Stimulated activated effector memory CD8-positive, alpha-beta T cell treated with anti-CD3 and anti-CD28 coated beads, Interleukin-12 subunit alpha, Interleukin-12 subunit beta, amount 100 ng/mL, for 72 hours (primary cell): ENCODE results near the gene GGNBP2.

Source experiments
- ATAC-seq: fragments of 150-1000 bp; cut with Tn5 transposase; 2 replicates; pipeline ENCODE4 v1.10.0; 2021
- DNase-seq, 2 donors: peaks; one replicate each; pipeline ENCODE4 v3.0.0; 2021 to 2022; ENCODE audit warnings: low spot score in 2 of 2
- H3K27ac Mint-ChIP-seq: one replicate; pipeline ENCODE4 v1.8.0; 2022; ENCODE audit warnings: mild to moderate bottlenecking, mixed read lengths
- H3K36me3 Mint-ChIP-seq: one replicate; pipeline ENCODE4 v1.8.0; 2022; ENCODE audit warnings: mild to moderate bottlenecking, mixed read lengths
- H3K4me1 Mint-ChIP-seq: one replicate; pipeline ENCODE4 v1.8.0; 2022; ENCODE audit warnings: mixed read lengths
- H3K4me3 Mint-ChIP-seq: one replicate; pipeline ENCODE4 v1.8.0; 2022; ENCODE audit warnings: mild to moderate bottlenecking, mixed read lengths
- H3K9me3 Mint-ChIP-seq: one replicate; pipeline ENCODE4 v1.8.0; 2022; ENCODE audit warnings: mixed read lengths

The GGNBP2 gene

DNA sequence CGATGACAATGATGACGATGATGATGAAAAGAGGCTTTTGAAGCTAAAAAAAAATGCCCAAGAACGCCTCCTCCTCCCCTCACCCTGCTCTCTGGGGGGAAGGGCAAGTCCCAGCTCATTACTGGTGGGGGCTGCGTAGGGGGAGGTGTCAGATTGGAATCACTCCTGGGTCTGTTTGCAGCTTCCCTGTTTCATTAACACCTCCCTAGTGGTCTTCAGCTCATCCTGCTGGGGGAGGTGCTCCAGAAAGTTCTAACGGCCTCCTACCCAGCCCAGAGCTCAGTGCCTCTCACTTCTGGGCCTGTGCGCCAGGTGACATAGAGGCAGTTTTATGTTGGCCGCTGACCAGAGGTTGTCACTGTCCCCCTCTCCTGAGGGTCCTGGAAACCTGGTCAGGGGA lies 69.4 kb downstream of the GGNBP2 start:
- H3K9me3 Mint-ChIP-seq, result no peaks in the 10 kb centered on the region
- ATAC-seq (no peak), DNase-seq (no peak)
- peaks cover 11% of the 10 kb centered on the region for H3K4me1 Mint-ChIP-seq
- H3K4me3 Mint-ChIP-seq, result no peak overlapping the region
- H3K36me3 Mint-ChIP-seq, result no peaks in the 10 kb centered on the region
- H3K27ac Mint-ChIP-seq, result no peak overlapping the region

DNA sequence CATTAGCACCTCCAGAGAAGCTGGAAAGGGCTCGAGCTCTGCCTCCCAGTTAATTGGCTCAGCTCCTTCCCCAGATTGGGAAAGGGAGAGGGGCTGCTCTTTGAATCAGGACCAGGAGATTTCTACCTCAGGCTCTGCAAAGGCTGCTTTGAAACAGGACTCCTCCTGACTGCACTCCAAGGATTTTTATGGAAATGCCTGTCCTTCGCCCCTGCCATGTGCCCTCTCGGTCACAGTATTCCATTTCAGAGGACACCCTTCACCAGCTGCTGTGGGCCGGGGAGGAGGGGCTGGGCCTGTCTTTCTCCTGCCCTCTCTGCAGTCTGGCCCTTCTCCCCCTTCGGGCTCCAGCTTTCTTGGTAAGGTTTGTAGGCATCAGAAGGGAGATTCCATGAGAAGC lies 70.2 kb downstream of the GGNBP2 start:
- H3K4me3 Mint-ChIP-seq, result no peak overlapping the region
- H3K36me3 Mint-ChIP-seq, result no peaks in the 10 kb centered on the region
- peaks cover 11% of the 10 kb centered on the region for H3K4me1 Mint-ChIP-seq
- DNase-seq (no peak), ATAC-seq (no peak)
- H3K27ac Mint-ChIP-seq, result no peak overlapping the region
- H3K9me3 Mint-ChIP-seq, result no peaks in the 10 kb centered on the region

GRCh38 chr17:36616061-36617029 lies 71.6 kb downstream of the GGNBP2 start:
- no peak overlapping the region for H3K27ac Mint-ChIP-seq
- no peak for DNase-seq

GRCh38 chr17:36617773-36618172 lies 73.1 kb downstream of the GGNBP2 start:
- Mint-ChIP-seq H3K9me3 (no peaks in the 10 kb centered on the region), H3K4me1 (peaks cover 11% of the 10 kb centered on the region), H3K27ac (no peak overlapping the region), H3K36me3 (no peaks in the 10 kb centered on the region), H3K4me3 (no peak overlapping the region)
- no peak for DNase-seq
- no peak for ATAC-seq

More at GRCh38 chr17:36616061-36617029, 71.6 kb downstream of the GGNBP2 start:
- no peak for ATAC-seq
- H3K36me3 Mint-ChIP-seq, result no peaks in the 10 kb centered on the region
- H3K4me3 Mint-ChIP-seq, result no peak overlapping the region
- no peaks in the 10 kb centered on the region for H3K9me3 Mint-ChIP-seq
- peaks cover 11% of the 10 kb centered on the region for H3K4me1 Mint-ChIP-seq

GRCh38 chr17:36623281-36623680 lies 78.6 kb downstream of the GGNBP2 start:
- H3K27ac Mint-ChIP-seq, result no peak overlapping the region
- ATAC-seq, result no peak
- no peaks in the 10 kb centered on the region for H3K36me3 Mint-ChIP-seq
- H3K4me1 Mint-ChIP-seq, result no peaks in the 10 kb centered on the region
- no peak for DNase-seq
- H3K4me3 Mint-ChIP-seq, result no peak overlapping the region
- H3K9me3 Mint-ChIP-seq, result no peaks in the 10 kb centered on the region

- H3K36me3 Mint-ChIP-seq, result no peaks in the 10 kb centered on the region
- no peaks in the 10 kb centered on the region for H3K9me3 Mint-ChIP-seq
- no peaks in the 10 kb centered on the region for H3K4me1 Mint-ChIP-seq
- no peak overlapping the region for H3K4me3 Mint-ChIP-seq
- ATAC-seq, result no peak
- peak overlapping the region; percentile 9 for H3K27ac Mint-ChIP-seq
- DNase-seq, result no peak
Observed at GRCh38 chr17:36625188-36625587, 80.5 kb downstream of the GGNBP2 start.

DNA sequence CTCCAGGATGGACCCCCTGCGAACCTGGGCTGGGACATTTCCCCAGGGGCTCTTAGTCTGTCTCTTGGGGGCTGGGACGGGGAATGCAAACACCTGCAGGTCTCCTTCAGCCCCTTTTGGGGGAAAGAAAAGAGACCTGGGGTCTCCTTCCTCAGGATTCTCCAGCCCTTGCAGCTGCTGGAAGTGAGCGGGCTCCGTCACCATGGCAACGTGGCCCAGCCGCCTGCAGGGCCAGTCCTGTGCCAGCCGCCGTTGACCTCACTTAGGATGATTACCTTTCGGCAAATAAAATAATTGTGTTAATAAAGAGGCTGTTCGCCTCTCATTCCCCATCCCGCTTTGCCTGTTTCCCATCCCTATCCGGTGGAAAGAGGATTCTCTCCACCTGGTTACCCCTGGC lies 82.4 kb downstream of the GGNBP2 start:
- H3K36me3 Mint-ChIP-seq, result no peaks in the 10 kb centered on the region
- DNase-seq, result no peak
- ATAC-seq, result no peak
- H3K27ac Mint-ChIP-seq, result no peak overlapping the region
- no peaks in the 10 kb centered on the region for H3K9me3 Mint-ChIP-seq
- H3K4me3 Mint-ChIP-seq, result no peak overlapping the region
- H3K4me1 Mint-ChIP-seq, result no peaks in the 10 kb centered on the region

DNA sequence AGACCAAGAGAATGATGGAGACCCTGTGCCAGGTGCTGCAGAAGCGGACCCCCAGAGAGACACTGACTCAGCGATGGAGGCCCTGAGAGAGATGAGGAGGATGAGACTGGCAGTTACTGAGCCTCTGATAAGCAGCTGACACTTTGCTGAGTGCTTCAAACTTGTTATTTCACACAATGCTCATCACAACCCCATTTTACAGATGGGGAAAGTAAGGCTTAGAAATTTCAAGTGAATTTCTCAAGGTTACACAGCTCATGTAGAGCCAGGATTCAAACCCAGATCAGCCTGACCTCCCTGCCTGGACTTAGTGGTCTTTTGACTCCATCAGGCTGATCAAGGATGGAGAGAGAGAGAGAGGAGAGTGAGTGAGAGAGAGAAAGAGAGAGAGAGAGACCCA lies 83.9 kb downstream of the GGNBP2 start:
- no peaks in the 10 kb centered on the region for H3K9me3 Mint-ChIP-seq
- no peaks in the 10 kb centered on the region for H3K4me1 Mint-ChIP-seq
- no peak overlapping the region for H3K4me3 Mint-ChIP-seq
- no peak overlapping the region for H3K27ac Mint-ChIP-seq
- no peaks in the 10 kb centered on the region for H3K36me3 Mint-ChIP-seq
- ATAC-seq, result no peak
- no peak for DNase-seq

DNA sequence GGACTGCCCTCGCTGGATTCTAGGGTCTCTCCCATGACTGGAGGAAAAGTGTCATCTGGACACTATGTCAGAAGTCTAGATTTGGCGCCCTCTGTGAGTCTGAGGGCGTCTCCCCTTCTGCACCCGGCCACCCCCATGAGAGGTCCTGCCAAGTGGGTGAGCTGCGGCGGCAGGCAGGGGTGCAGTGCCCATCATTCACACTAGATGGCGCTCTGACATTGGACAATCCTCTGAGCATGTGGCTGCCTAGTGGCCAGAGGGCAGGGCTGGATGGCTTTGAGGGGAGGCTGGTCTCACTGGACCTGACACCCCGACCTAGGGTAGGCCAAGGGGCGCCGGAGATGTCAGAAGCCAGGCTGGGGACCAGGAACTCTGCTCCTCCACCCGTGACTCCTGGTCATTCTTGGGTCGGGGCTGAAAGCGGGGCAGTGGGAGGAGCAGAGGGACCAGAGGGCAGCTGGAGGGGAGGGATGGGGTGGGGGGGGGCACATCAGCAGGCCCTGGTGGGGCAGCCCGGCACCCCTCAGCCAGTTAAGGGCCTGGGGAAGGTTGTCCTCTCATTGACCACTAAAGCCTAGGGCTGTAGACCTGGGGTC lies 84.6 kb downstream of the GGNBP2 start:
- peak; percentile 86 for ATAC-seq
- no peak overlapping the region for H3K27ac Mint-ChIP-seq
- DNase-seq, result peak; percentile 83 to 93
- H3K4me3 Mint-ChIP-seq, result no peak overlapping the region
- no peaks in the 10 kb centered on the region for H3K9me3 Mint-ChIP-seq
- H3K36me3 Mint-ChIP-seq, result no peaks in the 10 kb centered on the region
- H3K4me1 Mint-ChIP-seq, result no peaks in the 10 kb centered on the region

- DNase-seq, result no peak
- Mint-ChIP-seq H3K27ac (no peak overlapping the region), H3K9me3 (no peaks in the 10 kb centered on the region), H3K4me3 (no peak overlapping the region), H3K36me3 (no peaks in the 10 kb centered on the region), H3K4me1 (no peaks in the 10 kb centered on the region)
- ATAC-seq, result no peak
Observed at GRCh38 chr17:36629970-36630502, 85.3 kb downstream of the GGNBP2 start.

- no peaks in the 10 kb centered on the region for H3K4me1 Mint-ChIP-seq
- no peak overlapping the region for H3K4me3 Mint-ChIP-seq
- no peak overlapping the region for H3K27ac Mint-ChIP-seq
- H3K36me3 Mint-ChIP-seq, result no peaks in the 10 kb centered on the region
- no peak for ATAC-seq
- no peaks in the 10 kb centered on the region for H3K9me3 Mint-ChIP-seq
- no peak for DNase-seq
Observed at GRCh38 chr17:36631022-36631421, 86.3 kb downstream of the GGNBP2 start.

- Mint-ChIP-seq H3K4me3 (no peak overlapping the region), H3K4me1 (no peaks in the 10 kb centered on the region)
- ATAC-seq, result no peak
Observed at GRCh38 chr17:36632916-36633771, 88.4 kb downstream of the GGNBP2 start.

More at GRCh38 chr17:36632916-36633771, 88.4 kb downstream of the GGNBP2 start:
- Mint-ChIP-seq H3K36me3 (no peaks in the 10 kb centered on the region), H3K9me3 (no peaks in the 10 kb centered on the region), H3K27ac (no peak overlapping the region)
- DNase-seq, result no peak
